WTC11 (cell line): ENCODE data around the gene SPTBN4. TPM values are rescaled to one million over a fixed set of nuclear protein-coding genes. Genes with fewer than 3 reads are reported as not detected.
A peak's percentile ranks its signal among the peaks of the same experiment; 100 is the strongest.

Experiments used
- ATAC-seq: fragments of 200-7000 bp; cut with Tn5 transposase; 2 replicates; pipeline ENCODE4 v1.10.0; 2021; ENCODE audit warnings: mild to moderate bottlenecking, moderate library complexity
- CTCF ChIA-PET: fragments of 300-600 bp; sonication (Branson Sonifier 250); formaldehyde crosslinking; loops from one replicate; lab custom pipeline; 2021; ENCODE audit warnings: antibody characterized with exemption; lab: Charles Lee
- POLR2A ChIA-PET: fragments of 350-600 bp; sonication (Branson Sonifier 250); formaldehyde crosslinking; loops from one replicate; lab custom pipeline; 2021; ENCODE audit warnings: antibody characterized with exemption; lab: Charles Lee
- DNase-seq: peaks from one replicate; pipeline ENCODE4 v3.0.0; 2021; ENCODE audit warnings: low spot score
- H3K27ac Mint-ChIP-seq: 2 replicates; pipeline ENCODE4 v1.8.0; 2021; ENCODE audit warnings: mixed read lengths
- H3K27me3 Mint-ChIP-seq: 2 replicates; pipeline ENCODE4 v1.8.0; 2021; ENCODE audit warnings: low read depth, mild to moderate bottlenecking, moderate library complexity, mixed read lengths
- H3K36me3 Mint-ChIP-seq: 2 replicates; pipeline ENCODE4 v1.8.0; 2021; ENCODE audit warnings: mixed read lengths
- H3K4me1 Mint-ChIP-seq: 2 replicates; pipeline ENCODE4 v1.8.0; 2022; ENCODE audit warnings: mixed read lengths
- H3K4me3 Mint-ChIP-seq: 2 replicates; pipeline ENCODE4 v1.8.0; 2021; ENCODE audit warnings: mild to moderate bottlenecking, moderate library complexity, mixed read lengths
- H3K9me3 Mint-ChIP-seq: 2 replicates; pipeline ENCODE4 v1.8.0; 2021; ENCODE audit warnings: mixed read lengths
- CREM ChIP-seq: sonication (generic); formaldehyde crosslinking; IDR thresholded peaks from 2 replicates; pipeline ENCODE4 v1.8.1; 2022; ENCODE audit warnings: mild to moderate bottlenecking, missing genetic modification reagents, moderate library complexity
- ESRRA ChIP-seq: sonication (generic); formaldehyde crosslinking; IDR thresholded peaks from 2 replicates; pipeline ENCODE4 v1.8.1; 2022; ENCODE audit warnings: mild to moderate bottlenecking, missing genetic modification reagents, borderline replicate concordance
- ETV6 ChIP-seq: sonication (generic); formaldehyde crosslinking; IDR thresholded peaks from 2 replicates; pipeline ENCODE4 v1.8.1; 2022; ENCODE audit warnings: mild to moderate bottlenecking, missing genetic modification reagents
- GTF2I ChIP-seq: fragments of 250-450 bp; sonication (Bioruptor Pico); conservative IDR thresholded peaks from 2 replicates; pipeline ENCODE4 v1.4.0; 2021; ENCODE audit warnings: mild to moderate bottlenecking
- HMGXB4 ChIP-seq: sonication (generic); formaldehyde crosslinking; IDR thresholded peaks from 2 replicates; pipeline ENCODE4 v1.8.1; 2023; ENCODE audit warnings: mild to moderate bottlenecking, moderate library complexity, missing genetic modification reagents
- MXD4 ChIP-seq: fragments of 250-450 bp; sonication (Bioruptor Pico); IDR thresholded peaks from 2 replicates; pipeline ENCODE4 v1.8.0; 2021; ENCODE audit warnings: mild to moderate bottlenecking, moderate library complexity, borderline replicate concordance
- NFE2L1 ChIP-seq: sonication (generic); formaldehyde crosslinking; IDR thresholded peaks from 2 replicates; pipeline ENCODE4 v1.8.1; 2023; ENCODE audit warnings: missing genetic modification reagents
- PRDM15 ChIP-seq: sonication (generic); formaldehyde crosslinking; IDR thresholded peaks from 2 replicates; pipeline ENCODE4 v1.8.0; 2022; ENCODE audit warnings: missing genetic modification reagents
- SMAD4 ChIP-seq: sonication (generic); formaldehyde crosslinking; IDR thresholded peaks from 2 replicates; pipeline ENCODE4 v1.8.0; 2022; ENCODE audit warnings: mild to moderate bottlenecking, missing genetic modification reagents
- SOX15 ChIP-seq: fragments of 250-450 bp; sonication (Bioruptor Pico); IDR thresholded peaks from 2 replicates; pipeline ENCODE4 v1.9.0; 2021; ENCODE audit warnings: mild to moderate bottlenecking
- SP1 ChIP-seq: sonication (generic); formaldehyde crosslinking; conservative IDR thresholded peaks from 2 replicates; pipeline ENCODE4 v1.8.1; 2022; ENCODE audit warnings: missing genetic modification reagents
- TP53 ChIP-seq: sonication (generic); formaldehyde crosslinking; IDR thresholded peaks from 2 replicates; pipeline ENCODE4 v1.8.1; 2023; ENCODE audit warnings: mild to moderate bottlenecking, missing genetic modification reagents
- ZBTB21 ChIP-seq: sonication (generic); formaldehyde crosslinking; IDR thresholded peaks from 2 replicates; pipeline ENCODE4 v1.8.1; 2023; ENCODE audit warnings: mild to moderate bottlenecking, missing genetic modification reagents, borderline replicate concordance
- ZNF121 ChIP-seq: sonication (generic); formaldehyde crosslinking; IDR thresholded peaks from 2 replicates; pipeline ENCODE4 v1.8.0; 2023; ENCODE audit warnings: missing genetic modification reagents
- ZNF232 ChIP-seq: sonication (generic); formaldehyde crosslinking; IDR thresholded peaks from 2 replicates; pipeline ENCODE4 v1.8.0; 2022; ENCODE audit warnings: mild to moderate bottlenecking, missing genetic modification reagents
- ZNF396 ChIP-seq: fragments of 250-450 bp; sonication (Bioruptor Pico); IDR thresholded peaks from 2 replicates; pipeline ENCODE4 v1.8.0; 2021; ENCODE audit warnings: mild to moderate bottlenecking, moderate library complexity, borderline replicate concordance
- ZNF512 ChIP-seq: sonication (generic); formaldehyde crosslinking; IDR thresholded peaks from 2 replicates; pipeline ENCODE4 v1.8.1; 2022; ENCODE audit warnings: missing genetic modification reagents, borderline replicate concordance
- total RNA-seq: library from RNA; stranded (reverse); gene quantifications from 3 replicates; pipeline ENCODE4 v1.2.3, GENCODE V29; 2021

The SPTBN4 gene
- total RNA-seq, 1 experiment from 2014 or later, result 2.8 TPM

- Mint-ChIP-seq H3K4me1 (peaks cover 51% of the 10 kb centered on the region), H3K27ac (no peak overlapping the region), H3K36me3 (no peaks in the 10 kb centered on the region), H3K27me3 (peaks cover 90% of the 10 kb centered on the region), H3K4me3 (peak overlapping the region; percentile 77), H3K9me3 (no peaks in the 10 kb centered on the region)
- DNase-seq (no peak), ATAC-seq (no peak; the same call in 1 of the 2 replicates)
- POLR2A ChIA-PET, result interaction anchor here (0.8 to 3.9 kb wide), 4 partner anchors 10 to 34 kb away, joined by 3 to 39 read pairs (median 4); no protein-coding TSS in a partner anchor
- CTCF ChIA-PET, result interaction anchor here (0.5 to 7.7 kb wide), 36 partner anchors 10 to 386 kb away, joined by 3 to 101 read pairs (median 5); partner anchors contain the start of genes BLVRB, RAB4B and TTC9B
- no peak for TF ChIP-seq CREM (CRISPR knock-in tag)
- no peak for TF ChIP-seq ZBTB21
- TF ChIP-seq ESRRA (CRISPR knock-in tag), result no peak
- no peak for TF ChIP-seq SOX15 (CRISPR knock-in tag)
- TF ChIP-seq PRDM15 (CRISPR knock-in tag), result peak; percentile 97
- no peak for TF ChIP-seq SMAD4 (CRISPR knock-in tag)
- TF ChIP-seq SP1 (CRISPR knock-in tag), result peak; percentile 52; the same call in 1 of the 2 replicates
- TF ChIP-seq ZNF512, result no peak
- peak; percentile 95 for TF ChIP-seq GTF2I (CRISPR knock-in tag)
- 0 out of 2 replicates have a peak, but pooled peaks have one; percentile 7 for TF ChIP-seq ETV6
- TF ChIP-seq HMGXB4 (CRISPR knock-in tag), result 0 out of 2 replicates have a peak, but pooled peaks have one; percentile 21
- TF ChIP-seq NFE2L1, result no peak
- TF ChIP-seq TP53, result no peak
- TF ChIP-seq MXD4 (CRISPR knock-in tag), result peak; percentile 50; the same call in 1 of the 2 replicates
- TF ChIP-seq, all 79 proteins: peak for 6
These were observed 137.4 kb downstream of the SPTBN4 start for GRCh38 chr19:40604171-40604646.

- Mint-ChIP-seq H3K27ac (no peak overlapping the region), H3K36me3 (no peaks in the 10 kb centered on the region), H3K27me3 (peaks cover 90% of the 10 kb centered on the region), H3K4me1 (peaks cover 49% of the 10 kb centered on the region), H3K4me3 (peak overlapping the region; percentile 77), H3K9me3 (no peaks in the 10 kb centered on the region)
- ChIA-PET CTCF (interaction anchor here (1.0 to 7.7 kb wide), 23 partner anchors 10 to 160 kb away, joined by 3 to 101 read pairs (median 13); partner anchors contain the start of gene BLVRB), POLR2A (interaction anchor here (1.3 to 3.9 kb wide), 2 partner anchors 9 to 26 kb away, joined by 3 to 39 read pairs; no protein-coding TSS in a partner anchor)
- no peak for DNase-seq
- TF ChIP-seq ZNF121 (peak; percentile 96), GTF2I (CRISPR knock-in tag) (0 out of 2 replicates have a peak, but pooled peaks have one; percentile 3), ZNF232 (CRISPR knock-in tag) (no peak), ZNF396 (CRISPR knock-in tag) (no peak)
- ATAC-seq, result no peak
These were observed 137.9 kb downstream of the SPTBN4 start for GRCh38 chr19:40604647-40605215.
